ENCODE data around the gene JAM3. TPM values are rescaled to one million over a fixed set of nuclear protein-coding genes. Genes with fewer than 3 reads are reported as not detected.

Gene JAM3
- total RNA-seq, 8 experiments from 2014 or later: 34.1 to 141 (median 58.4) TPM

Other genes starting within 250 kb of the JAM3 start
- under 1 TPM in 1 of 8 experiments, not detected in 7; 0.16 TPM for gene SPATA19, start 223.6 kb upstream of the JAM3 start, total RNA-seq
- 10 to 100 TPM in 4 of 8 experiments, 1 to 10 TPM in 4; 1.3 to 32.1 (median 9.8) TPM for gene IGSF9B, start 112.1 kb upstream of the JAM3 start, total RNA-seq
- 10 to 100 TPM in 7 of 8 experiments, 1 to 10 TPM in 1; 6.5 to 54.4 (median 12.1) TPM for gene NCAPD3, start 154.9 kb downstream of the JAM3 start, total RNA-seq
- gene VPS26B, start 155.6 kb downstream of the JAM3 start, total RNA-seq: 10 to 100 TPM; 22.3 to 46.0 (median 37.0) TPM
- gene THYN1, start 184.3 kb downstream of the JAM3 start, total RNA-seq: 10 to 100 TPM; 45.7 to 97.0 (median 70.3) TPM
- gene ACAD8, start 184.5 kb downstream of the JAM3 start, total RNA-seq: 10 to 100 TPM; 21.4 to 45.0 (median 28.2) TPM
- gene GLB1L3, start 207.3 kb downstream of the JAM3 start, total RNA-seq: 1 to 10 TPM in 3 of 8 experiments, under 1 TPM in 4, not detected in 1; 0.13 to 1.7 (median 1.00) TPM